Cardiac septum (tissue), 1 donor: ENCODE measurements around the gene TCF7L2. TPM values are rescaled to one million over a fixed set of nuclear protein-coding genes. Genes with fewer than 3 reads are reported as not detected.

Experiments
- DNase-seq: peaks from one replicate; pipeline ENCODE4 v3.0.0-alpha.2; 2020; ENCODE audit warnings: low spot score
- intact Hi-C: fragments of 100-400 bp; cut with DNase I; formaldehyde crosslinking; loops from one replicate; pipeline ENCODE4 v1.14.0; 2022
- total RNA-seq: library from RNA; stranded (reverse); fragmentation: NEBNext Ultra II Directional; extraction: Animal tissue kit (Norgen Biotek cat#: 25700); gene quantifications from one replicate; pipeline ENCODE4 v1.2.1, GENCODE V29; 2021
- donor health status: DM: no; HTN: no; CAD: no.

Gene TCF7L2
- total RNA-seq, 1 donor from 2014 or later = 11.7 TPM

DNA sequence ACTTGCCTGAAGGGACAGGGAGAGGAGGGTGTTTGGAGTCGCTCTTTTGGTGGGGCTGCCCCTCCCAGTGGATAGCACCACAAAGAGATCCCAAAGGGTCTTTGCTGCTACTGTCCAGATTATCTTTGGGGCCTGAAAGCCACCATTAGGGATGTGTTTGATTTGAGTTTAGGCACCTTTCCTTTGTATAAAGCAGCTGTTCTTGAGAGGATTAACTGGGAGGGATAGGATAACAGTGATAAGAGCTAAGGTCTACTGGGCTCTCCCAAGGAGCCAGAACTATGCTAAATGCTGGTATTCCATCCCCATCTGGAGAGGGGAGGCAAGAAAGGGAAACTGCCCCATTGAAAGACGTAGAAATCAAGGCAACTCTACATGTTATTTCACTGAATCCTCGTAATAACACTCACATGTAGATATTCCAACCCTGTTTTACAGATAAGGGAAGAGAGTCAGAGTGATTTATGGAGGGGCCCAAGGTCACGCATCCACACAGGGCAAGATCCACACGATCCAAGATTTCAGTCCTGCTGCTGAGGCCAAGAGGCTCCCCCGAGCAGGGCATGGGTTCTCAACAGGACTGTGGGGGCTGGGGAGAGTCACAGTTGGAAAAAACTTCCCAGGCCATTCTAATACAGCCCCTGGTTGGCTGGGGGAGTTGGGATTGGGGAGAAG, 11.1 kb upstream of the TCF7L2 start:
- intact Hi-C loops = no loop called here

GRCh38 chr10:112945811-112946210, 4.2 kb upstream of the TCF7L2 start:
- intact Hi-C loops = loop anchor here (5.0 kb wide), 1 partner anchor 441 kb away; no protein-coding TSS in a partner anchor
- DNase-seq = no peak

More for the DNA sequence above, 11.1 kb upstream of the TCF7L2 start:
- no peak for DNase-seq

GRCh38 chr10:112946649-112947048, 3.4 kb upstream of the TCF7L2 start:
- no peak for DNase-seq
- intact Hi-C loops = loop anchor here (5.0 kb wide), 1 partner anchor 441 kb away; no protein-coding TSS in a partner anchor

GRCh38 chr10:112948196-112948595, 1.9 kb upstream of the TCF7L2 start:
- intact Hi-C loops = loop anchor here (5.0 kb wide), 1 partner anchor 439 kb away; no protein-coding TSS in a partner anchor
- no peak for DNase-seq

DNA sequence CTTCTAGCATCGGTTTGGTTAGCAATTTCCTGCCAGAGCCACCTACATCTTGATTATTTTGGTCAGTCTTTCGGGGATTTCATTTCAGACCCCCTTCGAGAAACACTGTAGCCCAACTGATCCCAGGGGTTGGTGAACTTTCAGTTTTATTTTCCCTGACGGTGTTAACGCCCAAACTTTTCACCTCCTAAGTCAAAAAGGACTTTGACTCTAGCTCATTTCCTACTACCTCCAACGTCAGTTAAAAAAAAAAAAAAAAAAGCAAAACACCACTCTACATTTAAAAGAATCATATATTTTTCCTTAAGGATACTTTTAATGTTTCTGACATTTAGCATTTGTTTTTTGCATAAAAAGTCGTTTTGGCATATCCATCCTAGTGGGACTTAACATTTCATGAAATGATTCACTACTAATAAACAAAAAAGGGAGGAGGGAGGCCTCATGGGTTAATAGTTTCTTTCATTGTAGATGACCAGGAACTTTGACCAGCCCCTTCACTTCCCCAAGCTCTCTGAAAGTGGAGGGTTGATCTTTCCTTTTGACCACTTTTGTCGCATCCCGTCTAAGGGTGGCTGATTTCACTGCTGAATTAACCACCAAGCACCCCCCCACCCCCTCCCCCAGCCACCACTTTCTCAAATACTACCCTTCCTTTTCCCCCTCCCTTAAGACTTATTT, 764 bp upstream of the TCF7L2 start:
- intact Hi-C loops = loop anchor here (5.0 kb wide), 1 partner anchor 438 kb away; no protein-coding TSS in a partner anchor

GRCh38 chr10:112950714-112951358, 789 bp downstream of the TCF7L2 start:
- DNase-seq = no peak
- intact Hi-C loops = loop anchor here (5.0 kb wide), 3 partner anchors 101 to 176 kb away; no protein-coding TSS in a partner anchor

More for the DNA sequence above, 764 bp upstream of the TCF7L2 start:
- DNase-seq = no peak

DNA sequence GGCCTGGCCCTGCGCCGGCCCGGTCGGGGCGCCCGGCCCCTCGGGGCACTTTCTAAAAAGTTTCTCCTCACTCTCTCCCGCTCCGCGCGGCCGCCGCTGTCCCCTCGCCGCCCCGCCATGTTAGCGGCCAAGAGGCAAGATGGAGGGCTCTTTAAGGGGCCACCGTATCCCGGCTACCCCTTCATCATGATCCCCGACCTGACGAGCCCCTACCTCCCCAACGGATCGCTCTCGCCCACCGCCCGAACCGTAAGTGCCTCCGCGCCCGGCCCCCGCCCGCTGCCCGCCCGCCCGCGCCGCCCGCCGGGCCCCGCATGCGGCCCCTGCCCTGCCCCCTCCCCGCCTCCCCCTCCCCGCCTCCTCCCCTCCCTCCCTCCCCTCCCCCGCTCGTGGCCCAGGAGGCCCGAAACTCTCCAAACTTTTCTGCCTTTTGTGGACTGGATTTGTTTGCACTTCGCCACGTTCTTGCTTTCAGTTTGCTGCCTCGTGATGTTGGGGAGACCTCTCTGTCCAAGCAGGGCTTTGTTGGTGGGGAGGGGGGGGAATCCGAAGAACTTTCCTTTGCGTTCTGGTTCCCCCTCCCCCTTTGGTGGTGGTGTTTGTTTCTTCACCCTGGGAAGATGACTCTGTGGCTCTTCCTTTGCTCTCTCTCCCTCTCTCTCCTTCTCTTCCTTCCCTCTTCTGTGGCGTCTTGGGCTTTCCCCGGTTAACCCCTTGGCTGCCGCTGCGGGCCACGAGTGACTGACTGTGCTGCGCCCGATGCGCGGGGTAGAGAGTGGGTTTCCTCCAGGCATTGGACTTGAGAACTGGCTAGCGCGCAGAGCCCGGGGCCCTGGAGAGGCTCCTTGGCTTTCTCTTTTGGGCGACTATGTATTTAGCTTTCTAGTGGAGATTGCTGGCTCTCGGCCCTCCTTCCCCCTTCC, 1.6 kb downstream of the TCF7L2 start:
- intact Hi-C loops = loop anchor here (5.0 kb wide), 3 partner anchors 101 to 176 kb away; no protein-coding TSS in a partner anchor
- DNase-seq = no peak

DNA sequence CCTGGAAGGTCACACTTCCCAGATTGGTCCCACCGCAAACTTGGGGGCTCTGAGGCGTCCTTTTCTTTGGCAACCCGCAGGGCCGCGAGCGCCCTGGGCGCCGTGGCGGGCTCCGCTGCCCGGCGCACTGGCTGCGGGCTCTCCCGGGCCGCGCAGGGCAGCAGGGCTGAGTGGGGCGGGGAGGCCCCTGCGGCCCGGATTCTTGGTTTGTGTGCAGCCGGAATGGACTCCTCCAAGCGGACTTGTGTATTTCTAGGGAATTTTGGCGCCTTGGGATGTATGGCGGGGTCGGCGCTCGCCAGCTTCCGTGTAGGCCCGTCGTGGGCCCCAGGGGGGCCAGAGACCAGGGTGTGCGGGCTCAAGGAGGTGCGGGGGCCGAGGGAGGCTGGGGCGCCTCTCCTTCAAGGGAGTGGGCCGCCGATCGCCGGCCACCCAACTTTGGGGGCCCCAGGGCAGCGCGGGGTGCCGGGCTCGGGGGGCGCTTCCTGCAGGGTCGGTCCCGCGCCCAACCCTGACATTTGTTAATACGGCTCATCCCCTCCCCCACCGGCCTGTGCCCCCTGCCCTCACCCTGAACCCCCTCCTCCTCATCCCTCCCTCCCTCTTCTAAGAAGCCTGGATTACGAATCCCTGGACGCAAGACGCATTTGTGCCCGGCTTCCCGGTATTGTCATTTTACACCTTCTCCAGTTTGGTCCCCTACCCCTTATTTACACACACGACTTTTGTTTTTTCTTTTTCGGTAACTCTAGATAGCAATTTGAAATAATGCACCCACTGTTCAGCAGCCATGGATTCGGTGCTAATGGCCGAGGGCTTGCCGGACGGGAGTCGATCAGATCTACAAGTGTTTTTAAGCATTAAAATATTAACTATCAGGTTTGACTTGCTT, 2.5 kb downstream of the TCF7L2 start:
- DNase-seq = no peak
- intact Hi-C loops = loop anchor here (5.0 kb wide), 3 partner anchors 100 to 175 kb away; no protein-coding TSS in a partner anchor

- DNase-seq = no peak
- intact Hi-C loops = loop anchor here (5.0 kb wide), 3 partner anchors 99 to 174 kb away; no protein-coding TSS in a partner anchor
Observed at GRCh38 chr10:112953174-112954159, 3.4 kb downstream of the TCF7L2 start.

- intact Hi-C loops = loop anchor here (5.0 kb wide), 3 partner anchors 97 to 172 kb away; no protein-coding TSS in a partner anchor
- DNase-seq = no peak
Observed at GRCh38 chr10:112954974-112955581, 5.0 kb downstream of the TCF7L2 start.

DNA sequence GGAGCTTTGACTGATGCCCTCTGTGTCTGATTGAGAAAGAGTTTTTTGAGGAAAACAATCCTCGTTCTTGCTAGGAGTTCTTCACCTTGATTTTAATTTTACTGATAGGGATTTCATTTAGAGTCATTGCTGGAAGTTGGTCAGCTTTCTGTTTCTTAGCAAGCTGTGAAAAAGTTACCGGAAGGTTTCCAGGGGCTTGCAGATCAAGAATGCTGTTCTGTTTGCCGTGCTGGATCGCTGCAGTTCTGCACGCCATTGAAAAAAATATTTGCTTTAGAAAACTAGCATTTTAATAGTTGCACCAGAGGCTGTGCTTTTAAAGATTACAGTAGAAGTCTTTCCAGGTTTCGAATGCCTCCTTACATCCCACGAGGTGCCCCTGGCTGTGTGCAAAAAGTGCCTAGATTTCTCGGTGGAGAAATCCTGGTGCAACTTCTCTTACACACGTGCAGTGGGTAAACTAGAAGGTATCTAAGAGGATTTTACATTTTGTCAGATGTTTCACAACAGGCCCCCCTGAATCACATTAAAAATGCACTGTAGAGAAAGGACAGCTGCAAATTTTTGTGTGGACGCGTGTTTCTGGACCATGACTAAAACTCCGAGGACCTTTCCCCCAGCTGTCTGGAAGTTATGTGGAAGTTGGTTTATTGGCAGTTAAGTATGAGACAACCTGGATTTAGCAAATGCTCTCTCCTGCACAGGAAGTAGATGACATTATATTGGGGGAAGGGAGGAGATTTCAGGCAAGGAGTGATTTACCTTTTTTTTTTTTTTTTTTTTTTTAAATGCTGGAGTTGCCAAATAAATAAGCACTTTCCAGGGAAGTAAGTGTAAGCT, 5.8 kb downstream of the TCF7L2 start:
- no peak for DNase-seq
- intact Hi-C loops = no loop called here

DNA sequence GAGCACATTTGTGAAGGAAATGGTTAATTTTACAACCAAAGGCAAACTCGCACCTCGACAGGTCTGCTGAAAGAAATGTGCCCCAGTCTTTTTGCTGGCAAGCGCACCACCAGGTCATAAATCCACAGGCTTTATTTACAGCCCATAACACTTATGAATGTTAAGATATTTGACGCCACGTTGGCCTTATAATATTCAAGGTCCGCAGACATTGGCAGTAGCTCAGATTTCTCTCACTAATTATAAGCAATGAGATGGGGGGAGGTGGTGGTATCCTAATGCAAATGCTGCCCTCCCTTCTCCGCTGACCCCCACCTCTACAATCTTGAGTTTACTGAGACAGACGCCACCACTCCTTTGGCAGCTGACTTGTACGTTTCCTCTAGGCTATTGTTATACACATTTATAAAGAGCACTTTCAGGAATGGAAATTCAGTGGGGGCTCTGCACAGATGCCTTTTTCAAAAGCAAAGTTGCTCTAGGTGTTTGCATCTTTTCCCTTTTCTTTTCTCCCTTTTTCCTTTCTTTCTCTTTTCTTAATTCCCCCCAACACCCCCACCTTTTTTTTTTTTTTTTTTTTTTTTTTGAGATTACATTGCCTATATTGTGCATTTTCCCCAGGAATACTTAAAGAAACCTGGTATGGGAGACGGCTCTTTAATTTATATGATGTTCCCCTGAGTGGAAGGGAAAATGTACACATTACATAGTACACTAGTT, 6.7 kb downstream of the TCF7L2 start:
- intact Hi-C loops = no loop called here
- no peak for DNase-seq

- intact Hi-C loops = no loop called here
- DNase-seq = no peak
Observed at GRCh38 chr10:112957640-112958092, 7.6 kb downstream of the TCF7L2 start.

GRCh38 chr10:112958275-112958995, 8.4 kb downstream of the TCF7L2 start:
- DNase-seq = no peak
- intact Hi-C loops = no loop called here
